HepG2 (cell line): ENCODE measurements around the gene ZCCHC24. TPM values are rescaled to one million over a fixed set of nuclear protein-coding genes. Genes with fewer than 3 reads are reported as not detected.

Source experiments
- ATAC-seq: fragments of 200-7000 bp; cut with Tn5 transposase; 3 replicates; pipeline ENCODE4 v1.9.1; 2020; ENCODE audit warnings: mild to moderate bottlenecking, moderate library complexity
- BruUV-seq: library from RNA; stranded (reverse); fragments of 400-500 nt; replicated peaks from 2 replicates; lab custom pipeline; 2021; lab: Mats Ljungman, UMichigan
- CTCF ChIA-PET: fragments of 300-600 bp; formaldehyde crosslinking; extraction: SDS; loops from one replicate; lab custom pipeline; 2021; ENCODE audit warnings: low total read pairs, inconsistent platforms, low intra/inter-chr PET ratio; lab: Yijun Ruan, JAX
- POLR2A ChIA-PET: fragments of 350-600 bp; sonication (Branson Sonifier 250); formaldehyde crosslinking; loops from one replicate; lab custom pipeline; 2020; ENCODE audit warnings: antibody characterized with exemption, inconsistent platforms; lab: Yijun Ruan, JAX
- DNase-seq: peaks from one replicate; pipeline ENCODE4 v3.0.0-alpha.2; 2015; ENCODE audit warnings: low spot score
- FAIRE-seq: peaks from 3 replicates; lab custom pipeline; 2011; peaks lifted over from hg19 to GRCh38; lab: Jason Lieb, UNC
- H2AFZ ChIP-seq: one replicate; pipeline ENCODE4 v1.6.1; 2011; ENCODE audit warnings: low read length, inconsistent platforms
- H3K27ac ChIP-seq: fragments of 300-600 bp; 3 replicates; pipeline ENCODE4 v1.8.0; 2011; ENCODE audit warnings: mixed run types, mild to moderate bottlenecking, mixed read lengths, low read length, inconsistent platforms; ENCODE audit not compliant: insufficient read depth; ENCODE audit errors: extremely low read length
- H3K27me3 ChIP-seq, 2 experiments: fragments of 200-600 bp in 1 of 2; 2 replicates in 1 of 2; 3 replicates in 1 of 2; pipeline versions ENCODE4 v1.6.0 to v1.8.0; 2011; ENCODE audit warnings: low read length in 2 of 2, mild to moderate bottlenecking in 2 of 2, moderate library complexity in 2 of 2, inconsistent platforms in 1 of 2; ENCODE audit not compliant: insufficient read depth in 2 of 2, control insufficient read depth in 1 of 2
- H3K36me3 ChIP-seq, 2 experiments: fragments of 200-600 bp in 1 of 2; replicated peaks in 1 of 2; 2 replicates in 1 of 2; 3 replicates in 1 of 2; pipeline versions ENCODE4 v1.5.1 to v1.8.0; 2011; ENCODE audit warnings: low read length in 2 of 2, inconsistent platforms in 1 of 2; ENCODE audit not compliant: insufficient read depth in 2 of 2, control insufficient read depth in 1 of 2
- H3K4me1 ChIP-seq: 2 replicates; pipeline ENCODE4 v1.5.1; 2012; ENCODE audit warnings: low read length, inconsistent platforms; ENCODE audit not compliant: insufficient read depth
- H3K4me2 ChIP-seq: 2 replicates; pipeline ENCODE4 v1.6.0; 2011; ENCODE audit warnings: low read depth, low read length, inconsistent platforms
- H3K4me3 ChIP-seq, 3 experiments: fragments of 200-600 bp in 1 of 3; sonication (generic), shearing (Covaris generic) in 1 of 3; replicated peaks in 1 of 3; 2 replicates each; pipeline ENCODE4 v1.5.1; 2011 to 2016; ENCODE audit warnings: low read length in 3 of 3, inconsistent platforms in 2 of 3, low read depth in 2 of 3, mild to moderate bottlenecking in 2 of 3, control low read depth in 1 of 3, mixed read lengths in 1 of 3; ENCODE audit not compliant: insufficient read depth in 1 of 3
- H3K79me2 ChIP-seq: one replicate; pipeline ENCODE4 v1.6.1; 2011; ENCODE audit warnings: low read length, inconsistent platforms; ENCODE audit not compliant: insufficient read depth
- H3K9ac ChIP-seq: 2 replicates; pipeline ENCODE4 v1.6.0; 2011; ENCODE audit warnings: mild to moderate bottlenecking, low read depth, low read length, inconsistent platforms; ENCODE audit not compliant: insufficient read depth
- H3K9me3 ChIP-seq: 2 replicates; pipeline ENCODE4 v1.5.1; 2012; ENCODE audit warnings: mild to moderate bottlenecking, low read length
- H4K20me1 ChIP-seq: 2 replicates; pipeline ENCODE4 v1.6.0; 2011; ENCODE audit warnings: inconsistent platforms, mild to moderate bottlenecking, low read length, moderate library complexity; ENCODE audit not compliant: insufficient read depth
- CCAR2 ChIP-seq: fragments of 200-400 bp; formaldehyde crosslinking; optimal IDR thresholded peaks from 2 replicates; pipeline ENCODE3; 2018; ENCODE audit warnings: low read depth, mild to moderate bottlenecking, low read length, moderate library complexity
- HNRNPK ChIP-seq: fragments of 200-400 bp; formaldehyde crosslinking; IDR thresholded peaks from 2 replicates; pipeline ENCODE4 v1.6.1; 2018; ENCODE audit warnings: low read length, low read depth, moderate library complexity, mild to moderate bottlenecking; ENCODE audit not compliant: poor library complexity, severe bottlenecking
- MZF1 ChIP-seq: sonication (generic); formaldehyde crosslinking; IDR thresholded peaks from 2 replicates; pipeline ENCODE4 v1.8.1; 2023; ENCODE audit warnings: mild to moderate bottlenecking, missing genetic modification reagents, borderline replicate concordance
- SMAD3 ChIP-seq: sonication (generic); formaldehyde crosslinking; IDR thresholded peaks from 2 replicates; pipeline ENCODE4 v1.4.0; 2020; ENCODE audit warnings: missing genetic modification reagents
- STAT6 ChIP-seq: sonication (generic); formaldehyde crosslinking; IDR thresholded peaks from 2 replicates; pipeline ENCODE4 v1.4.0; 2020; ENCODE audit warnings: missing genetic modification reagents, mild to moderate bottlenecking, borderline replicate concordance
- THAP8 ChIP-seq: sonication (generic); formaldehyde crosslinking; IDR thresholded peaks from 2 replicates; pipeline ENCODE4 v1.5.1; 2020; ENCODE audit warnings: missing genetic modification reagents, mild to moderate bottlenecking, borderline replicate concordance
- ZNF333 ChIP-seq: sonication (generic); formaldehyde crosslinking; IDR thresholded peaks from 2 replicates; pipeline ENCODE4 v1.4.0; 2020; ENCODE audit warnings: mild to moderate bottlenecking, missing genetic modification reagents, borderline replicate concordance
- ZNF44 ChIP-seq: sonication (generic); formaldehyde crosslinking; IDR thresholded peaks from 2 replicates; pipeline ENCODE4 v1.5.1; 2020; ENCODE audit warnings: mild to moderate bottlenecking, missing genetic modification reagents
- ZNF570 ChIP-seq: sonication (generic); formaldehyde crosslinking; IDR thresholded peaks from 2 replicates; pipeline ENCODE4 v1.4.0; 2020; ENCODE audit warnings: mild to moderate bottlenecking, missing genetic modification reagents, borderline replicate concordance
- ZNF580 ChIP-seq: IDR thresholded peaks from 2 replicates; pipeline ENCODE4 v1.6.1; 2016; ENCODE audit warnings: low read depth, borderline replicate concordance
- ZNF639 ChIP-seq: conservative IDR thresholded peaks from 2 replicates; pipeline ENCODE4 v1.6.1; 2018; ENCODE audit warnings: missing genetic modification reagents
- ZNF644 ChIP-seq: IDR thresholded peaks from 2 replicates; pipeline ENCODE4 v1.6.1; 2016; ENCODE audit warnings: low read depth
- ZNF704 ChIP-seq: sonication (generic); formaldehyde crosslinking; IDR thresholded peaks from 2 replicates; pipeline ENCODE4 v1.8.1; 2023; ENCODE audit warnings: mild to moderate bottlenecking, inconsistent platforms, moderate library complexity, missing genetic modification reagents, borderline replicate concordance
- ZSCAN29 ChIP-seq: sonication (generic); formaldehyde crosslinking; conservative IDR thresholded peaks from 2 replicates; pipeline ENCODE4 v1.4.0; 2020; ENCODE audit warnings: mild to moderate bottlenecking, missing genetic modification reagents
- WGBS: methylation state at CpG from one replicate; pipeline ENCODE4 v1.1.6; 2017; ENCODE audit warnings: low lambda C conversion rate; 5-methylcytosine and 5-hydroxymethylcytosine counted together
- in situ Hi-C: cut with HindIII; loops from 2 replicates; pipeline ENCODE4 v1.10.0; 2017; ENCODE audit warnings: low pct_unique_long_range_greater_than_20kb; ENCODE audit not compliant: extremely low pct_ligation_motif_present
- intact Hi-C: fragments of 100-400 bp; cut with micrococcal nuclease; formaldehyde crosslinking; loops from one replicate; pipeline ENCODE4 v1.10.0; 2022; ENCODE audit not compliant: unreplicated experiment
- polyA plus RNA-seq, 8 experiments: library from polyadenylated mRNA; depleted of rRNA in 3 of 8; stranded (reverse) in 7 of 8; unstranded in 1 of 8; fragments of >200 nt; fragmentation: Illumina TruSeq in 4 of 8; extraction: Trizol in 4 of 8; gene quantifications; 2 replicates each; pipeline versions ENCODE4 v1.2.1 to v1.2.3, GENCODE V29; 2011 to 2016; ENCODE audit warnings: low read depth in 4 of 8, missing spikeins in 1 of 8, mixed read lengths in 1 of 8; ENCODE audit not compliant: insufficient read depth in 1 of 8
- total RNA-seq, 5 experiments: library from RNA; depleted of rRNA; stranded (reverse); fragments of >200 nt; fragmentation: Illumina TruSeq; extraction: Trizol; gene quantifications; 2 replicates each; pipeline ENCODE4 v1.2.3, GENCODE V29; 2016; ENCODE audit warnings: low read depth in 1 of 5

The ZCCHC24 gene
- total and polyA plus RNA-seq, 2 of the 13 experiments (the other 11 are each of a cell fraction or from before 2014, with no cell fraction given): 3.1 to 7.9 TPM

GRCh38 chr10:79411546-79412495 is 33.6 kb downstream of the ZCCHC24 start:
- in situ Hi-C loops (no loop called here), intact Hi-C loops (no loop called here)
- no peaks in the 10 kb centered on the region for H3K9me3 ChIP-seq
- no peaks in the 10 kb centered on the region for H4K20me1 ChIP-seq
- DNase-seq (no peak), ATAC-seq (no peak), FAIRE-seq (no peak)
- no peaks in the 10 kb centered on the region for H3K79me2 ChIP-seq
- no TSS peak for BruUV-seq
- ChIA-PET POLR2A (no interaction called here), CTCF (no interaction called here)
- no peak overlapping the region for H2AFZ ChIP-seq
- no peak overlapping the region for H3K9ac ChIP-seq
- H3K27ac ChIP-seq: no peak overlapping the region
- H3K4me3 ChIP-seq: no peak overlapping the region
- H3K36me3 ChIP-seq: no peaks in the 10 kb centered on the region; a peak in 1 of 5 replicates
- WGBS: 89% methylated on average over 19 of the region's 22 CpGs
- no peaks in the 10 kb centered on the region for H3K27me3 ChIP-seq
- H3K4me2 ChIP-seq: no peak overlapping the region
- H3K4me1 ChIP-seq: peaks cover 32% of the 10 kb centered on the region
- TF ChIP-seq ZNF644 (CRISPR knock-in tag) (no peak), ZNF333 (CRISPR knock-in tag) (no peak), MZF1 (CRISPR knock-in tag) (no peak), ZNF639 (CRISPR knock-in tag) (no peak), CCAR2 (no peak), ZNF704 (no peak), ZNF580 (CRISPR knock-in tag) (no peak), SMAD3 (CRISPR knock-in tag) (no peak), ZSCAN29 (CRISPR knock-in tag) (no peak), ZNF44 (CRISPR knock-in tag) (no peak), ZNF570 (CRISPR knock-in tag) (no peak), HNRNPK (no peak), STAT6 (CRISPR knock-in tag) (no peak), THAP8 (CRISPR knock-in tag) (no peak)
